Skin epidermis (tissue), 12 donors: ENCODE data around the gene CLEC16A.

ENCODE experiments used
- H3K27ac ChIP-seq, 21 experiments: fragments of 200-600 bp; sonication (generic) in 11 of 21; one replicate each; pipeline ENCODE4 v1.5.0; 2020; ENCODE audit warnings: mild to moderate bottlenecking in 3 of 21, inconsistent platforms in 2 of 21, moderate library complexity in 2 of 21
- H3K4me3 ChIP-seq, 7 experiments: fragments of 200-600 bp; sonication (generic) in 2 of 7; one replicate each; pipeline ENCODE4 v1.5.0; 2020; ENCODE audit warnings: inconsistent platforms in 2 of 7, mild to moderate bottlenecking in 2 of 7, moderate library complexity in 1 of 7

Gene CLEC16A

DNA sequence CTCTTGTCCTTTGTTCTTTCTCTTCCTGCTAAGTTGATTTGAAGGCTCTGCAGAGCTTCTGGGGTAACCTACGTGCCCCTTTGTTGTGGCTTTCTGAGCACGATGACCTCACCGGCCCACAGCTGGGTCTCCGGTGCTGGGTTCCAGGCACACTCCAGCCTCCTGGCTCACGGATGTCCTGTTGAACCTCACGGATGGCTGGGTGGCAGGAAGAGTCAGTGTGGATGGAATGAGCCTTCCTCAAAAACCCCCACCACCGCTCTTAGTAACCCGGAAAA, 195.7 kb downstream of the CLEC16A start:
- Histone ChIP-seq H3K4me3 (no peak overlapping the region), H3K27ac (peak overlapping the region in 1 of 21 experiments; percentile 17)

- Histone ChIP-seq H3K27ac (peak overlapping the region in 1 of 21 experiments; percentile 17), H3K4me3 (no peak overlapping the region)
These were observed 196.1 kb downstream of the CLEC16A start for GRCh38 chr16:11140466-11140865.

- no peak overlapping the region for H3K4me3 ChIP-seq
- H3K27ac ChIP-seq: no peak overlapping the region
These were observed 196.5 kb downstream of the CLEC16A start for GRCh38 chr16:11140867-11141266.

DNA sequence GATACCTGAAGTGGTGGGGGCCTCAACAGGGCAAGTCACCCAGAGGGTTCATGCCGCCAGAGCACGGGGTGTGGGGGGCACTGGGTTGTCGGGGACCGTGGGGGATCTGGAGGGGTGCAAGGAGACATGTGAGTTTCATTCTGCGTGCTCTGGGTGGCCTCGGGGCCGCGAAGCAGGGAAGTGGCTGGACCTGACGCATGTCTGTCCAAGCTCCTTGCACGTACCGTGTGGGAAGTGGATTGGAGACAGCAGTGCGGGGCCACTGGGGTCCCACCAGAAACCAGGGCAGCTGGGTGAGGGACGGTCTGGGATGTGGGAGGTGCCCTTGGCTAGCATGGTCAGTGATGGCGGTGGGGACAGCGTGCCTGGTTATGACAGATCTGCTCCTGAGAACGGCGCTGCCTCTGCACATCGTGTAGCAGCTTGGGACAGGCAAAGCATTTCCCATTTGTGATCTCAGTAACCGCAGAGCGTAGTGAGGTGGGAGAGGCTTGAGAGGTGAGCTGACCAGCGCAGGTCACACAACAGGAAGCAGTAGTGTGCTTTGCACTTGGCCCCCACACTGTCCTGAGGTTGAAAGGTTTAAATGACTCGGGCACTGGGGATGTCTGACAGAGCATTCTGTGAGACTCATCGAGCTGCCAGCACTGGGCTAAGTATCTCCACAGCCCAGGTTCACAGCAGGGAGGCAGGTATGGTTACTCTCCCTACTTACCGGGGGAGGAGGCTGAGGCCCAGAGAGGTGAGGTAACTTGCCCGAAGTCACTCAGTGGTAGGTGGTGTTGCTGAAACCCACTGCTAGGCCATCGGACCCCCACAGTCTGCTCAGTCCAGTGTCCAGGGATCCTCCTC, 197.3 kb downstream of the CLEC16A start:
- Histone ChIP-seq H3K27ac (no peak overlapping the region), H3K4me3 (no peak overlapping the region)

- H3K27ac ChIP-seq: no peak overlapping the region
- H3K4me3 ChIP-seq: no peak overlapping the region
These were observed 197.9 kb downstream of the CLEC16A start for GRCh38 chr16:11142261-11142630.

DNA sequence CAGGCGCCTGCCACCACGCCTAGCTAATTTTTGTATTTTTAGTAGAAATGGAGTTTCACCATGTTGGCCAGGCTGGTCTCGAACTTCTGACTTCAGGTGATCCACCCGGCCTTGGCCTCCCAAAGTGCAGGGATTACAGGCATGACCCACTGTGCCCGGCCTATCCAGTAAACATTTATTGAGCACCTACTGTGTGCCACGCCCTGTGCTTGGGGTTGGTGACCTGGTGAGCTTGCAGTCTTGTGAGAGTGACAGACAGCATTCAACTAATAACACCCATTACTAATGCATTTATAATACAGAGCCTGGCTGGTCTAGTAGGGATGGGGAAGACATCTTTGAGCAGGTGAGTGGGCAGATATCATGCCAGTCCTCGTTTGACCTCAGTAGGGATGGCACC, 198.6 kb downstream of the CLEC16A start:
- Histone ChIP-seq H3K27ac (no peak overlapping the region), H3K4me3 (no peak overlapping the region)

- Histone ChIP-seq H3K27ac (no peak overlapping the region), H3K4me3 (no peak overlapping the region)
These were observed 199.1 kb downstream of the CLEC16A start for GRCh38 chr16:11143372-11144035.

- H3K27ac ChIP-seq: no peak overlapping the region
- no peak overlapping the region for H3K4me3 ChIP-seq
These were observed 199.8 kb downstream of the CLEC16A start for GRCh38 chr16:11144122-11144521.

- no peak overlapping the region for H3K4me3 ChIP-seq
- peak overlapping the region in 1 of 21 experiments; percentile 9 for H3K27ac ChIP-seq
These were observed 200.9 kb downstream of the CLEC16A start for GRCh38 chr16:11145173-11145818.

GRCh38 chr16:11145819-11146211, 201.5 kb downstream of the CLEC16A start:
- Histone ChIP-seq H3K27ac (no peak overlapping the region), H3K4me3 (no peak overlapping the region)

DNA sequence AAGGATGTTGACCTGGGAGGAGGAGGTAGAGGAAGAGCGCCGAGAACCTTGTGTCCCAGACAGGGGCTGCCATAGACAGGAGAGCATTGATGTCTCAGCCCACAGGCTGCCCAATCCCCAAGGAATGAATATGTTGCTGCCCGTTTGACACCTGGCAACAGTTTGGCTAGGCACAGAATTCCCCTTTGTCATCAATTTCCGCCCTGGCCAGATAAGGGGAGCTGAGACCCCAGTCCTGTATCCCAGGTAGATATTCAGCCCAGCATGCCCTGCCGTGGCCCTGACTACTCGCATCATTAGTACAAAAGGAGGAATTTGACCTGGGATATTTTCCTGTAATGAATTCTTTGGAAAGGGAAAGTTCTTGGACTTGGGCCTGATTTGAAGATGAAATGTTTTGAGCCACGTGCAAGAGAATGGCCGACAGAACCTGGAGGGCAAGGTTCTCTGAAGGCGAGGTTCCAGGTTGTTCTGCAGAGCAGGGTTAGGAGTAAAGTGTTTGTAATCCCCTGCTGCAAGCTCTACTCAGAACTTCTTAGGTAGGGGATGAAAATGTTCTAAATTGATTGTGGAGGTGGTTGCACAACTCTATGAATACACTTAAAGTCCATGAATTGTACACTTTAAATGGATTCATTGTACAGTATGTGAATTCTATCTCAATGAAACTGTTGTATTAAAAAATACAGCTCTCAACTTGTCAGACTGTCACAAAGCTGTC, 202.8 kb downstream of the CLEC16A start:
- H3K27ac ChIP-seq: no peak overlapping the region

DNA sequence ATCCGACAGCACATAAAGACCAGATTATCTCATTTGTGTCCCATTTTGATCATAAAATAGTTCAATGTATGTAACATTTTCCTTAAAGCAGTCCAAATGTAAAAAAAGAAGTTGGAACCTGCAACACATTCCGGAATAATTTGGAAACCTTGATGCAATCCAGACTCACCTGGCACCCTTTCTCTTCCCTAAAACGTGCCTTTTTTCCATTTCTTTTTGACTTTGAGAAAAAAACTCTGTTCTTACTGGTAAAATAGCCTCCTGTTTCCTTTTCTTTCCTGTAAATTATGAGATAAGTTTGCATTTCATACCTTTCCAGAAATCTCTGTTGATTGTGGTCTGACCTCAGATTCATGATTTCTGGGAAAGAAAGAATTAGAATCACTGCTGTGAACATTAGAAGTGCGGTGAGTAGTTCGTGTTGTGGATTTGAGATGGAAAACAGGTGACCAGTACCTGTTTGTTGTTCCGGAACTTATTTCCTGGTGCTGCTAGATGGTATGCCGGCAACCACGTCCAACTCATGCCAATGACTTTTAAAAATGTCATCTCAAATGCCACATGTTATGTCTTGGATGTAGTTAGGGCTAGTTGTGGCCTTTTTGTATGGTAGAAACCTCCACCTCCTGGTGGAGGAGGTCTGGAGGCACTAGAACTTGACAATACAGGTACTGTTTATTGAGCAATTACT, 203.5 kb downstream of the CLEC16A start:
- Histone ChIP-seq H3K4me3 (no peak overlapping the region), H3K27ac (no peak overlapping the region)

More for the DNA sequence above, 202.8 kb downstream of the CLEC16A start:
- H3K4me3 ChIP-seq: no peak overlapping the region

- H3K4me3 ChIP-seq: no peak overlapping the region
These were observed 204.8 kb downstream of the CLEC16A start for GRCh38 chr16:11149011-11149616.

DNA sequence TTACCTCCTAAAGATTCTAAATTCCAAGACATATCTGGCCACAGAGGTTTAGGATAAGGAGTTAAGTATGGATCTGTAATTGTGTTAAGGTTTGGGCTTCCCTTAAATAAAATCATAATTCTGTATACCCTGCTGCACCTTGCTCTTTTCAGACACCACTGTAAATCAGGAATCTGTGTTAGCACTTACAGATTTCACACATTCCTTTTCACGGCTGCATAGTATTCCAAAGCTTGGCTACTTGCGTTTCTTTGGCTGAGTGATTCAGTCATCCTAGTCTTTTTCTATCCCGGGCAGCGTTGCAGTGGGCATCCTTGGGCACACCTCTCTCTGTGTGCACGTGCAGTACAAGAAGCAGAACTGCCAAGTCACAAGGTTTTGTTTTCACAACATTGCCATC, 205.8 kb downstream of the CLEC16A start:
- H3K27ac ChIP-seq: no peak overlapping the region
- H3K4me3 ChIP-seq: no peak overlapping the region

More at GRCh38 chr16:11149011-11149616, 204.8 kb downstream of the CLEC16A start:
- no peak overlapping the region for H3K27ac ChIP-seq

- Histone ChIP-seq H3K4me3 (no peak overlapping the region), H3K27ac (no peak overlapping the region)
These were observed 207.0 kb downstream of the CLEC16A start for GRCh38 chr16:11151156-11151884.

DNA sequence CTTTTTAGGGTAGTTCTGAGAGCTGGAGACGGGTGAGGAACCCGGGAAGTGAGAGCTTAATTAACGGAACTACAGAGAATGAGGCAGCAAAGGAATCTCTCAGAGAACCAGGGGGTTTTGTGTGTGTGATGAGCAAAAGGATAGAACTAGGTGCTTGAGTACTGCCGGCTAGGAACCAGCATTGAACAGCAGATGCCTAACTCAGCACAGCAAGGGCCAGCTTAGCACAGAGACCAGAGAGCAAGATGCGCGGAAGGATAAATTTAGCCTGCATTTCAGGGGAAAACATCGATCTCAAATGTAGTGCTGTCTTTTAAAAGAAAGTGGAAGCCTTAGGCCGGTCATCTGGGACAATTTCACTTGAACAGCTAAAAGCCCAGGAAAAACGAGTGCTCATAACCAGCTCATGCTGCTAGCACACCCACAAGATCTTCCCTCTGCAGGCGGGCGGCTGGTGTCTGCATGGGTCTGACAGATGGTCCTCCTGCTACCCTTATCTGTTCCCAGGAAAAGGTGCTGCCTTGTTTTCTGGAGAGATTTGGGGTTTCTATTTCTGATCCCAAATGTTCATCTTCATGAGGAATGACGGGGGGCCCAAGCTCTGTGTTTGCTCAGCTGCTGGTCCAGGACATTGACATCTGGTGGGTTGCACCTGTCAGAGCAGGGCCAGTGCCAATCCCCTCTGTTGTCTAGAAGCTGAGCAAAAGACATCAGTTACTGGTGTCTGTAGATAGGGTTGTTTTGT, 207.7 kb downstream of the CLEC16A start:
- Histone ChIP-seq H3K4me3 (no peak overlapping the region), H3K27ac (no peak overlapping the region)

DNA sequence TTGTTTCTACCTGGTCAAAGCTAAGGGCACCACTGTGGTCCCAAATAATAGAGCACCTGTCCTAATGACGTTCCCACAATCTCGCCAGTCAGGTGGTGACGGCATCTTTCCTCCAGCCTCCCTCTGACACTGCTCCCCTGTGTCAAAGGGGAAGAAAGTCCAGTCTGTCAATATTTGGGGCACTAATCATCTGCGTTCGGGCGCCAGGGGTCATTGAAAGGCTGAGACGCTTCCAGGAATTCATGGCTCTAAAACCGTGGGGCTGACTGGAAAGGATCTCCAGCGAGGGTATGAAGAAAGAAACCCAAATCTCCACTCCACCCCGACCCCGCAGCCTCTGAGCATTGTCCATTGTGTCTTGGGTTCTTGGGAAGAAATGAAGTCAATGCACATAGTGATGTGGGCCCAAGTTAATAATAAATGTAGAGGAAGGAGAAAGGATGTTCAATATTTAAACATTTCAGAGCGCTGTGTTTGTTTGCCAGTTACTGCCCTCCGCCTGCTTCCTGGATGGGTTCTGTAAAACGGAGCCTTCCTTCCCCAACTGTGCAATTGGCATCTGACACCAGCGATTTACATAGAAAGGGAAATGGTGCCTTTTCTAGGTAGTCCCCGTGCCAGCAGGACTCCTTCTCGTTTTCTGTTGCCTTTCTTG, 208.4 kb downstream of the CLEC16A start:
- Histone ChIP-seq H3K4me3 (no peak overlapping the region), H3K27ac (no peak overlapping the region)
